ENCODE measurements around the gene RIN3. TPM values are rescaled to one million over a fixed set of nuclear protein-coding genes. Genes with fewer than 3 reads are reported as not detected.
A peak's percentile ranks its signal among the peaks of the same experiment; 100 is the strongest.

The RIN3 gene
- total and polyA plus RNA-seq, 4 donors = 5.0 to 15.6 (median 9.0) TPM

GRCh38 chr14:92587700-92588085, 74.1 kb downstream of the RIN3 start:
- no peaks in the 10 kb centered on the region for H3K27me3 ChIP-seq (ENCODE audit: control insufficient read depth in 4 of 4, insufficient read depth in 4 of 4, low read length in 3 of 4)
- H3K36me3 ChIP-seq (ENCODE audit: control insufficient read depth in 4 of 4, insufficient read depth in 3 of 4, low read depth in 1 of 4, low read length in 3 of 4) = peaks cover 0 to 6% (median 3%) of the 10 kb centered on the region in 4 donors
- no peaks in the 10 kb centered on the region for H3K4me1 ChIP-seq (ENCODE audit: control insufficient read depth in 4 of 4, insufficient read depth in 4 of 4, low read length in 3 of 4)
- H3K9me3 ChIP-seq (ENCODE audit: control insufficient read depth in 4 of 4, low read length in 3 of 4) = no peaks in the 10 kb centered on the region
- no peak overlapping the region for H3K4me3 ChIP-seq (ENCODE audit: low read depth in 1 of 3, low read length in 3 of 3)
- H3K9ac ChIP-seq (ENCODE audit: low read depth in 1 of 2, low read length in 2 of 2) = no peak overlapping the region
- TF ChIP-seq CTCF (IDR thresholded peaks at IDR 0.05; ENCODE audit: low read depth, low read length, missing input control) = no peak
- TF ChIP-seq YY1 (IDR thresholded peaks at IDR 0.05) = no peak
- 87% methylated on average over 2 of the region's 2 CpGs for WGBS
- no peak for DNase-seq (ENCODE audit: low spot score)
- H3K27ac ChIP-seq (ENCODE audit: low read depth in 1 of 2, low read length in 2 of 2) = no peak overlapping the region

GRCh38 chr14:92589213-92589852, 75.8 kb downstream of the RIN3 start:
- TF ChIP-seq MAX (IDR thresholded peaks at IDR 0.05) (no peak), CTCF (IDR thresholded peaks at IDR 0.05; ENCODE audit: low read depth, low read length, missing input control) (peak; percentile 18), NR2F2 (IDR thresholded peaks at IDR 0.05) (no peak), RAD21 (IDR thresholded peaks at IDR 0.05) (peak; percentile 40 to 59), JUND (IDR thresholded peaks at IDR 0.05) (no peak), YY1 (IDR thresholded peaks at IDR 0.05) (no peak)
- Histone ChIP-seq H3K9me3 (ENCODE audit: control insufficient read depth in 4 of 4, low read length in 3 of 4) (no peaks in the 10 kb centered on the region), H3K27me3 (ENCODE audit: control insufficient read depth in 4 of 4, insufficient read depth in 4 of 4, low read length in 3 of 4) (no peaks in the 10 kb centered on the region), H3K27ac (ENCODE audit: low read depth in 1 of 2, low read length in 2 of 2) (no peak overlapping the region), H3K9ac (ENCODE audit: low read depth in 1 of 2, low read length in 2 of 2) (no peak overlapping the region), H3K4me3 (ENCODE audit: low read depth in 1 of 3, low read length in 3 of 3) (no peak overlapping the region), H3K36me3 (ENCODE audit: control insufficient read depth in 4 of 4, insufficient read depth in 3 of 4, low read depth in 1 of 4, low read length in 3 of 4) (peaks cover 0 to 6% (median 0%) of the 10 kb centered on the region in 4 donors), H3K4me1 (ENCODE audit: control insufficient read depth in 4 of 4, insufficient read depth in 4 of 4, low read length in 3 of 4) (no peaks in the 10 kb centered on the region)
- 91% methylated on average over 5 of the region's 5 CpGs for WGBS
- no peak for DNase-seq (ENCODE audit: low spot score)

- Histone ChIP-seq H3K9me3 (ENCODE audit: control insufficient read depth in 4 of 4, low read length in 3 of 4) (no peaks in the 10 kb centered on the region), H3K4me3 (ENCODE audit: low read depth in 1 of 3, low read length in 3 of 3) (no peak overlapping the region), H3K4me1 (ENCODE audit: control insufficient read depth in 4 of 4, insufficient read depth in 4 of 4, low read length in 3 of 4) (no peaks in the 10 kb centered on the region), H3K27me3 (ENCODE audit: control insufficient read depth in 4 of 4, insufficient read depth in 4 of 4, low read length in 3 of 4) (no peaks in the 10 kb centered on the region), H3K36me3 (ENCODE audit: control insufficient read depth in 4 of 4, insufficient read depth in 3 of 4, low read depth in 1 of 4, low read length in 3 of 4) (peaks cover 0 to 8% (median 0%) of the 10 kb centered on the region in 4 donors), H3K9ac (ENCODE audit: low read depth in 1 of 2, low read length in 2 of 2) (no peak overlapping the region), H3K27ac (ENCODE audit: low read depth in 1 of 2, low read length in 2 of 2) (no peak overlapping the region)
- 94% methylated on average over 2 of the region's 2 CpGs for WGBS
- TF ChIP-seq YY1 (IDR thresholded peaks at IDR 0.05) (no peak), EGR1 (IDR thresholded peaks at IDR 0.05; ENCODE audit: low read depth in 2 of 2) (no peak)
- DNase-seq (ENCODE audit: low spot score) = no peak
Measured at GRCh38 chr14:92590176-92590575, 76.6 kb downstream of the RIN3 start.

GRCh38 chr14:92590941-92591340, 77.4 kb downstream of the RIN3 start:
- no peak overlapping the region for H3K4me3 ChIP-seq (ENCODE audit: low read depth in 1 of 3, low read length in 3 of 3)
- H3K4me1 ChIP-seq (ENCODE audit: control insufficient read depth in 4 of 4, insufficient read depth in 4 of 4, low read length in 3 of 4) = no peaks in the 10 kb centered on the region
- H3K27me3 ChIP-seq (ENCODE audit: control insufficient read depth in 4 of 4, insufficient read depth in 4 of 4, low read length in 3 of 4) = no peaks in the 10 kb centered on the region
- H3K27ac ChIP-seq (ENCODE audit: low read depth in 1 of 2, low read length in 2 of 2) = no peak overlapping the region
- no peaks in the 10 kb centered on the region for H3K9me3 ChIP-seq (ENCODE audit: control insufficient read depth in 4 of 4, low read length in 3 of 4)
- H3K9ac ChIP-seq (ENCODE audit: low read depth in 1 of 2, low read length in 2 of 2) = no peak overlapping the region
- 19% methylated on average over 2 of the region's 2 CpGs for WGBS
- H3K36me3 ChIP-seq (ENCODE audit: control insufficient read depth in 4 of 4, insufficient read depth in 3 of 4, low read depth in 1 of 4, low read length in 3 of 4) = peaks cover 0 to 8% (median 0%) of the 10 kb centered on the region in 4 donors
- no peak for DNase-seq (ENCODE audit: low spot score)
- TF ChIP-seq REST (IDR thresholded peaks at IDR 0.05) = no peak
- TF ChIP-seq HNF4A (conservative IDR thresholded peaks at IDR 0.05) = no peak
- TF ChIP-seq MAX (IDR thresholded peaks at IDR 0.05) = no peak
- TF ChIP-seq TAF1 (conservative IDR thresholded peaks at IDR 0.05) = no peak
- TF ChIP-seq FOXA1 (IDR thresholded peaks at IDR 0.05) = no peak
- no peak for TF ChIP-seq GABPA (IDR thresholded peaks at IDR 0.05 in 1 of 2, conservative IDR thresholded peaks at IDR 0.05 in 1 of 2)
- no peak for TF ChIP-seq JUND (IDR thresholded peaks at IDR 0.05)
- no peak for TF ChIP-seq RXRA (IDR thresholded peaks at IDR 0.05)
- TF ChIP-seq EGR1 (IDR thresholded peaks at IDR 0.05; ENCODE audit: low read depth in 2 of 2) = no peak
- no peak for TF ChIP-seq NR2F2 (IDR thresholded peaks at IDR 0.05)

Data from liver (tissue), 9 donors.